Midbrain (tissue), 1 donor: Measurements from ENCODE around the gene PRR20G.
A peak's percentile ranks its signal among the peaks of the same experiment; 100 is the strongest.

Source experiments
- DNase-seq: peaks from one replicate; lab custom pipeline; 2025; lab: John Stamatoyannopoulos, UW

The PRR20G gene

GRCh38 chr3:127263586-127264231 is 24.1 kb downstream of the PRR20G start:
- DNase-seq = peak; percentile 21

- DNase-seq = no peak
Measured at GRCh38 chr3:127263037-127263436, 24.8 kb downstream of the PRR20G start.

GRCh38 chr3:127262533-127262932 is 25.3 kb downstream of the PRR20G start:
- no peak for DNase-seq

- no peak for DNase-seq
Measured at GRCh38 chr3:127261925-127262324, 25.9 kb downstream of the PRR20G start.

GRCh38 chr3:127260826-127261555 is 26.9 kb downstream of the PRR20G start:
- no peak for DNase-seq

- no peak for DNase-seq
Measured at GRCh38 chr3:127260416-127260815, 27.4 kb downstream of the PRR20G start.

GRCh38 chr3:127259882-127260281 is 28.0 kb downstream of the PRR20G start:
- no peak for DNase-seq

GRCh38 chr3:127258733-127259132 is 29.1 kb downstream of the PRR20G start:
- DNase-seq = no peak

- DNase-seq = no peak
Measured at GRCh38 chr3:127257351-127257750, 30.5 kb downstream of the PRR20G start.

GRCh38 chr3:127256733-127257271 is 31.0 kb downstream of the PRR20G start:
- DNase-seq = no peak

GRCh38 chr3:127256138-127256537 is 31.7 kb downstream of the PRR20G start:
- DNase-seq = no peak

GRCh38 chr3:127255516-127255915 is 32.3 kb downstream of the PRR20G start:
- DNase-seq = no peak

- no peak for DNase-seq
Measured at GRCh38 chr3:127254730-127255129, 33.1 kb downstream of the PRR20G start.

GRCh38 chr3:127254033-127254644 is 33.7 kb downstream of the PRR20G start:
- DNase-seq = no peak

GRCh38 chr3:127253491-127253890 is 34.4 kb downstream of the PRR20G start:
- DNase-seq = no peak

GRCh38 chr3:127252446-127252845 is 35.4 kb downstream of the PRR20G start:
- no peak for DNase-seq

- DNase-seq = no peak
Measured at GRCh38 chr3:127250032-127250431, 37.8 kb downstream of the PRR20G start.

GRCh38 chr3:127247292-127247691 is 40.6 kb downstream of the PRR20G start:
- DNase-seq = no peak

GRCh38 chr3:127238602-127239001 is 49.2 kb downstream of the PRR20G start:
- no peak for DNase-seq

- no peak for DNase-seq
Measured at GRCh38 chr3:127237835-127238234, 50.0 kb downstream of the PRR20G start.

- DNase-seq = no peak
Measured at GRCh38 chr3:127235706-127236105, 52.1 kb downstream of the PRR20G start.

GRCh38 chr3:127234778-127235177 is 53.1 kb downstream of the PRR20G start:
- DNase-seq = no peak
